A673 (cell line): Measurements from ENCODE around the gene KIR2DL1. TPM values are rescaled to one million over a fixed set of nuclear protein-coding genes. Genes with fewer than 3 reads are reported as not detected.
"Not testable (repeated sequence)": the region's sequence is repeated elsewhere in the genome, so short reads cannot be mapped to it uniquely, and the experiment has no call there.

ENCODE experiments used
- BruUV-seq: library from RNA; stranded (reverse); fragments of 400-500 nt; replicated peaks from 2 replicates; lab custom pipeline; 2021; lab: Mats Ljungman, UMichigan
- CTCF ChIA-PET: fragments of 300-600 bp; sonication (Branson Sonifier 250); formaldehyde crosslinking; loops from one replicate; lab custom pipeline; 2022; ENCODE audit warnings: antibody characterized with exemption; lab: Charles Lee
- POLR2A ChIA-PET: fragments of 300-600 bp; sonication (Branson Sonifier 250); formaldehyde crosslinking; loops from one replicate; lab custom pipeline; 2022; ENCODE audit warnings: antibody characterized with exemption; ENCODE audit not compliant: low non-redundant PET; lab: Charles Lee
- DNase-seq: peaks from one replicate; pipeline ENCODE4 v3.0.0-alpha.2; 2015; ENCODE audit warnings: low spot score
- H3K27ac ChIP-seq: fragments of 200-600 bp; sonication (generic); 2 replicates; pipeline ENCODE4 v1.5.1; 2016; ENCODE audit warnings: mixed run types, low read depth, mild to moderate bottlenecking, mixed read lengths, antibody characterized with exemption, low read length; ENCODE audit not compliant: poor library complexity, severe bottlenecking
- H3K27me3 ChIP-seq: fragments of 200-600 bp; sonication (generic); replicated peaks from 2 replicates; pipeline ENCODE4 v1.6.1; 2017; ENCODE audit warnings: mixed run types, low read depth, mild to moderate bottlenecking, mixed read lengths, antibody characterized with exemption, low read length; ENCODE audit not compliant: insufficient read depth, poor library complexity
- H3K36me3 ChIP-seq: fragments of 200-600 bp; sonication (generic); 2 replicates; pipeline ENCODE4 v1.6.1; 2016; ENCODE audit warnings: mixed run types, mild to moderate bottlenecking, mixed read lengths, antibody characterized with exemption, low read length; ENCODE audit not compliant: insufficient read depth, poor library complexity, severe bottlenecking
- H3K4me1 ChIP-seq: fragments of 200-600 bp; sonication (generic); 2 replicates; pipeline ENCODE4 v1.6.1; 2017; ENCODE audit warnings: mixed run types, mild to moderate bottlenecking, mixed read lengths, antibody characterized with exemption, low read length; ENCODE audit not compliant: insufficient read depth, poor library complexity, severe bottlenecking
- H3K4me3 ChIP-seq: fragments of 200-600 bp; sonication (generic); 2 replicates; pipeline ENCODE4 v1.5.1; 2016; ENCODE audit warnings: low read depth, mixed run types, mild to moderate bottlenecking, mixed read lengths, low read length; ENCODE audit not compliant: poor library complexity, severe bottlenecking
- H3K9me3 ChIP-seq: fragments of 200-600 bp; sonication (generic); 2 replicates; pipeline ENCODE4 v1.6.1; 2016; ENCODE audit warnings: mixed run types, low read depth, mild to moderate bottlenecking, mixed read lengths, antibody characterized with exemption, low read length; ENCODE audit not compliant: poor library complexity, severe bottlenecking
- intact Hi-C: fragments of 100-400 bp; cut with micrococcal nuclease; formaldehyde crosslinking; loops from one replicate; pipeline ENCODE4 v1.10.0; 2022; ENCODE audit not compliant: unreplicated experiment
- total RNA-seq: library from RNA; stranded (reverse); gene quantifications from 2 replicates; pipeline ENCODE4 v1.2.3, GENCODE V29; 2021

Gene KIR2DL1
- total RNA-seq, 1 experiment from 2014 or later, result not detected

DNA sequence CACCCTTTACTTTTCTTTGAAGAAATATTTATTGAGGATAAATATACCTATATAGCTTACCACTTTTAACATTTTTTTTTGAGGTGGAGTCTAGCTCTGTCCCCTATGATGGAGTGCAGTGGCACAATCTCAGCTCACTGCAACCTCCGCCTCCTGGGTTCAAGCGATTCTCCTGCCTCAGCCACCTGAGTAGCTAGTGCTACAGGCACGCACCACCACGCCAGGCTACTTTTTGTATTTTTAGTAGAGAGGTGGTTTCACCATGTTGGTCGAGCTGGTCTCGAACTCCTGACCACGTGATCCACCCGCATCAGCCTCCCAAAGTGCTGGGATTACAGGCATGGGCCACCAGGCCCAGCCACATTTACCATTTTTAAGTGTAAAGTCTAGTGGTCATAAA, 6.2 kb downstream of the KIR2DL1 start:
- intact Hi-C loops, BruUV-seq, POLR2A ChIA-PET, H3K4me3 ChIP-seq, DNase-seq, H3K4me1 ChIP-seq, H3K9me3 ChIP-seq, CTCF ChIA-PET, H3K36me3 ChIP-seq, H3K27me3 ChIP-seq, H3K27ac ChIP-seq: not testable (repeated sequence)

DNA sequence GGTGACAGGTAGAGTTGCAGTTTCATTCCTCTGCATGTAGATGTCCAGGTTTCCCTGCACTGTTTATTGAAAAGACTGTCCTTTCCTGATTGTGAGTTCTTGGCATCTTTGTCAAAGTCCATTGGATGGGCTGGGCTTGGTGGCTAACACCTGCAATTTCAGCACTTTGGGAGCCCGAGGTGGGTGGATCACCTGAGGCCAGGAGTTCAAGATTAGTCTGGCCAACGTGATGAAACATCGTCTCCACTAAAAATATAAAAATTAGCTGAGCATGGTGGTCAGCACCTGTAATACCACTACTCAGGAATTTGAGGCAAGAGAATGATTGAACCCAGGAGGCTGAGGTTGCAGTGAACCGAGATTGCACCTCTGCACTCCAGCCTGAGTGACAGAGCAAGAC, 8.3 kb downstream of the KIR2DL1 start:
- intact Hi-C loops, POLR2A ChIA-PET, DNase-seq, CTCF ChIA-PET, BruUV-seq, H3K4me3 ChIP-seq, H3K27me3 ChIP-seq, H3K4me1 ChIP-seq, H3K27ac ChIP-seq, H3K9me3 ChIP-seq, H3K36me3 ChIP-seq: not testable (repeated sequence)

- POLR2A ChIA-PET, H3K9me3 ChIP-seq, H3K36me3 ChIP-seq, BruUV-seq, H3K27ac ChIP-seq, CTCF ChIA-PET, H3K4me3 ChIP-seq, intact Hi-C loops, H3K27me3 ChIP-seq, DNase-seq, H3K4me1 ChIP-seq: not testable (repeated sequence)
These were observed 9.3 kb downstream of the KIR2DL1 start for GRCh38 chr19:54778896-54779295.

- H3K9me3 ChIP-seq, H3K36me3 ChIP-seq, H3K4me1 ChIP-seq, BruUV-seq, intact Hi-C loops, H3K4me3 ChIP-seq, H3K27me3 ChIP-seq, H3K27ac ChIP-seq, CTCF ChIA-PET, DNase-seq, POLR2A ChIA-PET: not testable (repeated sequence)
These were observed 13.3 kb downstream of the KIR2DL1 start for GRCh38 chr19:54782916-54783315.

- H3K4me3 ChIP-seq, H3K9me3 ChIP-seq, intact Hi-C loops, CTCF ChIA-PET, H3K27ac ChIP-seq, DNase-seq, BruUV-seq, POLR2A ChIA-PET, H3K4me1 ChIP-seq, H3K36me3 ChIP-seq, H3K27me3 ChIP-seq: not testable (repeated sequence)
These were observed 16.6 kb downstream of the KIR2DL1 start for GRCh38 chr19:54786091-54786723.

DNA sequence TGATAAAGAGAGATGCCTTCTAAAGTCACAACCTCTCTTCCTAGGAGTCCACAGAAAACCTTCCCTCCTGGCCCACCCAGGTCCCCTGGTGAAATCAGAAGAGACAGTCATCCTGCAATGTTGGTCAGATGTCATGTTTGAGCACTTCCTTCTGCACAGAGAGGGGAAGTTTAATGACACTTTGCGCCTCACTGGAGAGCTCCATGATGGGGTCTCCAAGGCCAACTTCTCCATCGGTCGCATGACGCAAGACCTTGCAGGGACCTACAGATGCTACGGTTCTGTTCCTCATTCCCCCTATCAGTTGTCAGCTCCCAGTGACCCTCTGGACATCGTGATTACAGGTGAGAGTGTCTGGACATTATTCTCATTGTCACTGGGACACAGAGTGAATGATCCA, 18.6 kb downstream of the KIR2DL1 start:
- intact Hi-C loops, POLR2A ChIA-PET, DNase-seq, H3K4me1 ChIP-seq, H3K36me3 ChIP-seq, H3K4me3 ChIP-seq, H3K27ac ChIP-seq, H3K27me3 ChIP-seq, CTCF ChIA-PET, H3K9me3 ChIP-seq, BruUV-seq: not testable (repeated sequence)
